Measurements from ENCODE around the gene PMM1.

GRCh38 chr22:41625577-41625976, 35.9 kb upstream of the PMM1 start:
- TF ChIP-seq POLR2A (IDR thresholded peaks at IDR 0.05) (no peak), CTCF (IDR thresholded peaks at IDR 0.05) (no peak)
